Measurements from ENCODE around the gene SWAP70.
A peak's percentile ranks its signal among the peaks of the same experiment; 100 is the strongest.

Gene SWAP70

GRCh38 chr11:9762531-9762930 lies 98.7 kb downstream of the SWAP70 start:
- no peaks in the 10 kb centered on the region for H3K36me3 ChIP-seq (ENCODE audit: insufficient read depth, low read length)
- H3K4me3 ChIP-seq (ENCODE audit: low read length), result no peak overlapping the region
- no peak overlapping the region for H3K27ac ChIP-seq (ENCODE audit: low read depth, low read length)
- no peaks in the 10 kb centered on the region for H3K27me3 ChIP-seq (ENCODE audit: insufficient read depth, low read length)
- no peak overlapping the region for H3K9ac ChIP-seq (ENCODE audit: low read depth, low read length)
- peaks cover 12% of the 10 kb centered on the region for H3K4me1 ChIP-seq (ENCODE audit: insufficient read depth, low read length)
- H3K9me3 ChIP-seq (ENCODE audit: insufficient read depth, low read depth, low read length), result no peaks in the 10 kb centered on the region
- 92% methylated on average over 4 of the region's 4 CpGs for WGBS

GRCh38 chr11:9763301-9763700 lies 99.4 kb downstream of the SWAP70 start:
- no peak overlapping the region for H3K4me3 ChIP-seq (ENCODE audit: low read length)
- 98% methylated on average over 1 of the region's 1 CpG for WGBS
- H3K27me3 ChIP-seq (ENCODE audit: insufficient read depth, low read length), result no peaks in the 10 kb centered on the region
- H3K4me1 ChIP-seq (ENCODE audit: insufficient read depth, low read length), result peaks cover 8% of the 10 kb centered on the region; the same call in 1 of the 2 replicates
- no peak overlapping the region for H3K9ac ChIP-seq (ENCODE audit: low read depth, low read length)
- no peak overlapping the region for H3K27ac ChIP-seq (ENCODE audit: low read depth, low read length)
- no peaks in the 10 kb centered on the region for H3K36me3 ChIP-seq (ENCODE audit: insufficient read depth, low read length)
- no peaks in the 10 kb centered on the region for H3K9me3 ChIP-seq (ENCODE audit: insufficient read depth, low read depth, low read length)

GRCh38 chr11:9765320-9766101 lies 101.6 kb downstream of the SWAP70 start:
- H3K9me3 ChIP-seq (ENCODE audit: insufficient read depth, low read depth, low read length), result no peaks in the 10 kb centered on the region
- H3K4me1 ChIP-seq (ENCODE audit: insufficient read depth, low read length), result peaks cover 6% of the 10 kb centered on the region; the same call in 1 of the 2 replicates
- H3K9ac ChIP-seq (ENCODE audit: low read depth, low read length), result no peak overlapping the region
- H3K27me3 ChIP-seq (ENCODE audit: insufficient read depth, low read length), result no peaks in the 10 kb centered on the region
- WGBS, result 66% methylated on average over 5 of the region's 5 CpGs
- H3K27ac ChIP-seq (ENCODE audit: low read depth, low read length), result peak overlapping the region; percentile 78
- H3K4me3 ChIP-seq (ENCODE audit: low read length), result no peak overlapping the region
- no peaks in the 10 kb centered on the region for H3K36me3 ChIP-seq (ENCODE audit: insufficient read depth, low read length)

GRCh38 chr11:9769621-9770020 lies 105.7 kb downstream of the SWAP70 start:
- 95% methylated on average over 4 of the region's 4 CpGs for WGBS
- Histone ChIP-seq H3K9me3 (ENCODE audit: insufficient read depth, low read depth, low read length) (no peaks in the 10 kb centered on the region), H3K27ac (ENCODE audit: low read depth, low read length) (no peak overlapping the region), H3K9ac (ENCODE audit: low read depth, low read length) (no peak overlapping the region), H3K27me3 (ENCODE audit: insufficient read depth, low read length) (no peaks in the 10 kb centered on the region), H3K4me3 (ENCODE audit: low read length) (no peak overlapping the region), H3K36me3 (ENCODE audit: insufficient read depth, low read length) (no peaks in the 10 kb centered on the region), H3K4me1 (ENCODE audit: insufficient read depth, low read length) (peaks cover 6% of the 10 kb centered on the region; the same call in 1 of the 2 replicates)

- Histone ChIP-seq H3K4me3 (ENCODE audit: low read length) (no peak overlapping the region), H3K9me3 (ENCODE audit: insufficient read depth, low read depth, low read length) (no peaks in the 10 kb centered on the region), H3K4me1 (ENCODE audit: insufficient read depth, low read length) (peaks cover 15% of the 10 kb centered on the region), H3K27ac (ENCODE audit: low read depth, low read length) (no peak overlapping the region), H3K36me3 (ENCODE audit: insufficient read depth, low read length) (no peaks in the 10 kb centered on the region), H3K27me3 (ENCODE audit: insufficient read depth, low read length) (no peaks in the 10 kb centered on the region), H3K9ac (ENCODE audit: low read depth, low read length) (no peak overlapping the region)
- WGBS, result 89% methylated on average over 1 of the region's 1 CpG
These were observed 107.2 kb downstream of the SWAP70 start for GRCh38 chr11:9771071-9771511.

GRCh38 chr11:9772218-9772617 lies 108.3 kb downstream of the SWAP70 start:
- H3K4me3 ChIP-seq (ENCODE audit: low read length), result no peak overlapping the region

GRCh38 chr11:9773524-9773923 lies 109.6 kb downstream of the SWAP70 start:
- H3K4me1 ChIP-seq (ENCODE audit: insufficient read depth, low read length), result peaks cover 32% of the 10 kb centered on the region
- H3K9ac ChIP-seq (ENCODE audit: low read depth, low read length), result no peak overlapping the region
- H3K4me3 ChIP-seq (ENCODE audit: low read length), result no peak overlapping the region
- 0 out of 2 replicates have a peak, but pooled peaks cover 2% of the 10 kb centered on the region for H3K36me3 ChIP-seq (ENCODE audit: insufficient read depth, low read length)
- WGBS, result 92% methylated on average over 2 of the region's 2 CpGs
- no peaks in the 10 kb centered on the region for H3K9me3 ChIP-seq (ENCODE audit: insufficient read depth, low read depth, low read length)
- no peaks in the 10 kb centered on the region for H3K27me3 ChIP-seq (ENCODE audit: insufficient read depth, low read length)
- H3K27ac ChIP-seq (ENCODE audit: low read depth, low read length), result no peak overlapping the region

More at GRCh38 chr11:9772218-9772617, 108.3 kb downstream of the SWAP70 start:
- H3K36me3 ChIP-seq (ENCODE audit: insufficient read depth, low read length), result no peaks in the 10 kb centered on the region
- H3K27me3 ChIP-seq (ENCODE audit: insufficient read depth, low read length), result no peaks in the 10 kb centered on the region
- peaks cover 25% of the 10 kb centered on the region for H3K4me1 ChIP-seq (ENCODE audit: insufficient read depth, low read length)
- H3K27ac ChIP-seq (ENCODE audit: low read depth, low read length), result no peak overlapping the region
- H3K9ac ChIP-seq (ENCODE audit: low read depth, low read length), result no peak overlapping the region
- 94% methylated on average over 4 of the region's 4 CpGs for WGBS
- H3K9me3 ChIP-seq (ENCODE audit: insufficient read depth, low read depth, low read length), result no peaks in the 10 kb centered on the region

- H3K9me3 ChIP-seq (ENCODE audit: insufficient read depth, low read depth, low read length), result no peaks in the 10 kb centered on the region
- no peak overlapping the region for H3K27ac ChIP-seq (ENCODE audit: low read depth, low read length)
- H3K36me3 ChIP-seq (ENCODE audit: insufficient read depth, low read length), result peaks cover 5% of the 10 kb centered on the region; the same call in 1 of the 2 replicates
- peaks cover 32% of the 10 kb centered on the region for H3K4me1 ChIP-seq (ENCODE audit: insufficient read depth, low read length)
- no peak overlapping the region for H3K4me3 ChIP-seq (ENCODE audit: low read length)
- H3K9ac ChIP-seq (ENCODE audit: low read depth, low read length), result no peak overlapping the region
- no peaks in the 10 kb centered on the region for H3K27me3 ChIP-seq (ENCODE audit: insufficient read depth, low read length)
These were observed 110.2 kb downstream of the SWAP70 start for GRCh38 chr11:9774109-9774508.

- Histone ChIP-seq H3K4me1 (ENCODE audit: insufficient read depth, low read length) (peaks cover 32% of the 10 kb centered on the region), H3K9me3 (ENCODE audit: insufficient read depth, low read depth, low read length) (no peaks in the 10 kb centered on the region), H3K36me3 (ENCODE audit: insufficient read depth, low read length) (peaks cover 12% of the 10 kb centered on the region), H3K4me3 (ENCODE audit: low read length) (no peak overlapping the region), H3K27me3 (ENCODE audit: insufficient read depth, low read length) (no peaks in the 10 kb centered on the region), H3K27ac (ENCODE audit: low read depth, low read length) (no peak overlapping the region), H3K9ac (ENCODE audit: low read depth, low read length) (no peak overlapping the region)
- 64% methylated on average over 5 of the region's 6 CpGs for WGBS
These were observed 110.9 kb downstream of the SWAP70 start for GRCh38 chr11:9774591-9775397.

GRCh38 chr11:9775398-9775779 lies 111.5 kb downstream of the SWAP70 start:
- Histone ChIP-seq H3K4me1 (ENCODE audit: insufficient read depth, low read length) (peaks cover 32% of the 10 kb centered on the region), H3K4me3 (ENCODE audit: low read length) (no peak overlapping the region), H3K9ac (ENCODE audit: low read depth, low read length) (no peak overlapping the region), H3K36me3 (ENCODE audit: insufficient read depth, low read length) (peaks cover 18% of the 10 kb centered on the region), H3K27ac (ENCODE audit: low read depth, low read length) (no peak overlapping the region), H3K27me3 (ENCODE audit: insufficient read depth, low read length) (no peaks in the 10 kb centered on the region), H3K9me3 (ENCODE audit: insufficient read depth, low read depth, low read length) (no peaks in the 10 kb centered on the region)
- WGBS, result 34% methylated on average over 2 of the region's 2 CpGs

GRCh38 chr11:9776203-9776602 lies 112.3 kb downstream of the SWAP70 start:
- Histone ChIP-seq H3K36me3 (ENCODE audit: insufficient read depth, low read length) (peaks cover 26% of the 10 kb centered on the region), H3K4me3 (ENCODE audit: low read length) (no peak overlapping the region), H3K27ac (ENCODE audit: low read depth, low read length) (no peak overlapping the region), H3K4me1 (ENCODE audit: insufficient read depth, low read length) (peaks cover 32% of the 10 kb centered on the region), H3K9me3 (ENCODE audit: insufficient read depth, low read depth, low read length) (no peaks in the 10 kb centered on the region), H3K27me3 (ENCODE audit: insufficient read depth, low read length) (no peaks in the 10 kb centered on the region), H3K9ac (ENCODE audit: low read depth, low read length) (no peak overlapping the region)
- WGBS, result 100% methylated on average over 1 of the region's 1 CpG
